HG03064 (cell line): ENCODE results near the gene TAS1R3.
"Not testable (repeated sequence)": the region's sequence is repeated elsewhere in the genome, so short reads cannot be mapped to it uniquely, and the experiment has no call there.

ENCODE experiments used
- ATAC-seq: cut with Tn5 transposase; IDR thresholded peaks from one replicate; pipeline ENCODE4 v1.9.1; 2021; ENCODE audit warnings: low read depth; ENCODE audit not compliant: unreplicated experiment

TAS1R3 gene

DNA sequence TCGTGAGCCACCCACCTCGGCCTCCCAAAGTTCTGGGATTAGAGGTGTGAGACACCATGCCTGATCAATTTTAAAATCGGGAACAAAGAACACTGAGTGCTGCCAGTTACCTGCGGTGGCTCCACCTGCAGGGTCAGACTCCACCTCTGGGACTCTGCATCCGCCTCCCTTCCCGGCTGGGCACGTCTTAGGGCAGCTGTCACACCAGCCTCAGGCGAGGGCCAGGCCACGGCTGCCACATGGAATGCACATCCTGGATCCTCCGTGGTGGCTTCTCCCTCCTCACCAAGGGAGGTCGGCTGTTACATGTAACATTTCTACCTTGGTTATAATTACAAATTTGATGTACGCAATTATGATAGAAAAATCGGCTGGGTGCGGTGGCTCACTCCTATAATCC lies 33.2 kb downstream of the TAS1R3 start:
- ATAC-seq = no peak

DNA sequence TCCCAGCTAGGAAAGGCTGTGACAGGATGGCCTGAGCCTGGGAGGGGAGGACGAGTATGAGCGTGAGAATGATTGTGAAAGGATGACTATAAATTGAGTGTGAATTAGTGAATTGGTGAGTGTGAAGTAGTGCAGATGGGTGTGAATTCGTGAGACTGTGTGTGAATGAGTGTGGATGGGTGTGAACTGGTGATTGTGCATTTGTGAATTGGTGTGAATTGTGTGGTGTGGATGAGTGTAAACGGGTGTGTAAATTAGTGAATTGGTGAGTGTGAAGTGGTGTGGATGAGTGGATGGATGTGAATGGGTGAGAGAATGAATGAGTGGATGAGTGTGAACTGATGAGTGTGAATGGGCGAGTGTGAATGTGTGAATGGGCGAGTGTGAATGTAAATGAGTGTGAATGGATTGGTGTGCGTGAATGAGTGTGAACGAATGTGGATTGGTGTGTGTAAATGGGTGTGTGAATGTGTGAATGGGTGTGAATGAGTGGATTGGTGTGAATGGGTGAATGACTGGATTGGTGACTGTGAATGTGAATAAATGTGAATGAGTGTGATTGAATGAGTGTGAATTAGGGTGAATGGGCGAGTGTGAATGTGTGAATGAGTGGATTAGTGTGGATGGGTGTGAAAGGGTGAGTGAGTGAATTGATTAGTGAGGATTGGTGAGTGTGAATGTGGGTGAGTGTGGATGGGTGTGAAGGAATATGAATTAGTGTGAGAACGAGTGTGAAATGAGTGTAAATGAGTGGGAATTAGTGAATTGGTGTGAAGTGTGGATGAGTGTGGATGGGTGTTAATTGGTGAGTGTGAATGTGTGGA lies 35.0 kb downstream of the TAS1R3 start:
- no peak for ATAC-seq

DNA sequence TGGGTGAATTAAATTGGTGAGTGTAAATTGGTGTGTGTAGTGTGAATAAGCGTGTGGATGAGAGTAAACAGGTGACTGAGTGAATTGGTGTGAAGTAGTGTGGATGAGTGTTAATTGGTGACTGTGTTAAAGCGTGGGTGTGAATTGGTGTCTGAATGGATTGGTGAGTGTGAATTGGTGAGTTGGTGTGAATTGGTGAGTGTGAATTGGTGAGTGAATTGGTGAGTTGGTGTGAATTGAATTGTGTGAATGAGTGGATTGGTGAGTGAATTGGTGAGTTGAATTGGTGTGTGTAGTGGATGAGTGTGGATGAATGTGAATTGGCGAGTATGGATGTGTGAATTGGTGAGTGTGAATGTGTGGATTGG lies 35.6 kb downstream of the TAS1R3 start:
- ATAC-seq = no peak

DNA sequence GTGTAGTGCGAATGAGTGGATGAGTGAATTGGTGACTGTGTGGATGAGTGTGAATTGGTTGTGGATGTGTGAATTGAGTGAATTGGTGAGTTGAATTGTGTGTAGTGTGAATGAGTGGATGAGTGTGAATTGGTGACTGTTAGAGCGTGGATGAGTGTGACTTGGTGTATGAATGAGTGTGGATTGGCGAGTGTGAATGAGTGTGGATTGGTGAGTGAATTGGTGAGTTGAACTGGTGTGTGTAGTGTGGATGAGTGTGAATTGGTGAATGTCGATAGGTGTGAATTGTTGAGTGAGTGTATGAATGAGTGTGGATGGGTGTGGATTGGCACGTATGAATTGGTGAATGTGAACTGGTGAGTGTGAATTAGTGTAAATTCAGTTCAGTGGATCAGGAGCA lies 36.2 kb downstream of the TAS1R3 start:
- ATAC-seq = no peak

DNA sequence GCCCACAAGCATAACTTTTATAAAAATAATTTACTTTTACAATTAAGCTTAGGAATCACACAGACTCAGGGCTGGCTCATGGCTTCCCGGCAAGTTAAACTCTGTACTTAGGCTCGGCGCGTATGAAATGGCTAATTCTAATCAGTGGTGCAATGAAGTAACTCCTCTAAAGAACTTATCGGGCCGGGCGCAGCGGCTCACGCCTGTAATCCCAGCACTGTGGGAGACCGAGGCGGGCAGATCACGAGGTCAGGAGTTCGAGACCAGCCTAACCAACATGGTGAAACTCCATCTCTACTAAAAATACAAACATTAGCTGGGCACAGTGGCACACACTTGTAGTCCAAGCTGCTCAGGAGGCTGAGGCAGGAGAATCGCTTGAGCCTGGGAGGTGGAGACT lies 39.0 kb downstream of the TAS1R3 start:
- ATAC-seq = not testable (repeated sequence)

DNA sequence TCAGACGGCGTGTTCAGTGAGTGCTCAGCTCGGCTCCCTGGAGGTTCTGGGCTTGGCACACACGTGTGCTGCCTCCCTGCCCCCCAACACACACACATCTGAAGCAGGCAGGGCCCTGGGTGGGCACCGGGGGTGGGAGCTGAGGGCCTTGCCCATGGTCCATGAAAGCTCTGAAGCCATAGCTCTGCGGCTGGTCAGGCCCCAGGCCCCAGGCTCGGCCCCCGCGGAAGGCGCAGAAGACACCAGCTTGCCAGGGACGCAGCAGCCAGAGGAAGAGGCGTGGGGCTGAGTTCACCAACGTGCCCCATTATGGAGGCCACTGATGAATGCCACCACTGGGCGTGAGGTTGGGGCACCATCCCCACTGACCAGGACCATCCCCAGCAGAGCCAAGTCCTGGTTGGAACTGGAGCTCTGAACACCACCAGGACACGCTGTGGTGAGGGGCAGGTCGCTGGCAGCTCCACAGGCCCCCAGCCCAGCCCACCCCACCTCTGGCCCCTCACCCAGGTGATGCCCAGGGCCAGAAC lies 39.8 kb downstream of the TAS1R3 start:
- no peak for ATAC-seq

DNA sequence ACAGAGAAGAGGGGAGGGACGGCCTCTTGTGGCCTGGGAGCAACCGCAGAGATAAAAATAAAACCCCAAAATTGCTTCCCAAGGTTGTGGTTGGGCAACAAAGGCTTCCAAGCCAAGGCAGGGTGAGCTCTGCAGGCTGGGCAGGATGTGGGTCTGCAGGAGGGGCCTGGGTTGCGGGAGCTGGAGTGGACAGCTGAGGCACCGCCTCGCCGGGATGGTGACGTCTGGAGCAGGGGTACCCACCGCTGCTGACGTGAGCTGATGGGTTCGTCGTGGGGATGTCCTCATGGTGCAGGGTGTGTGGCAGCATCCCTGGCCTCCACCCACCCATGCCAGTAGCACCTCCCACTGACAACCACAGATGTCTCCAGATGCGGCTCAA lies 40.3 kb downstream of the TAS1R3 start:
- ATAC-seq = no peak

DNA sequence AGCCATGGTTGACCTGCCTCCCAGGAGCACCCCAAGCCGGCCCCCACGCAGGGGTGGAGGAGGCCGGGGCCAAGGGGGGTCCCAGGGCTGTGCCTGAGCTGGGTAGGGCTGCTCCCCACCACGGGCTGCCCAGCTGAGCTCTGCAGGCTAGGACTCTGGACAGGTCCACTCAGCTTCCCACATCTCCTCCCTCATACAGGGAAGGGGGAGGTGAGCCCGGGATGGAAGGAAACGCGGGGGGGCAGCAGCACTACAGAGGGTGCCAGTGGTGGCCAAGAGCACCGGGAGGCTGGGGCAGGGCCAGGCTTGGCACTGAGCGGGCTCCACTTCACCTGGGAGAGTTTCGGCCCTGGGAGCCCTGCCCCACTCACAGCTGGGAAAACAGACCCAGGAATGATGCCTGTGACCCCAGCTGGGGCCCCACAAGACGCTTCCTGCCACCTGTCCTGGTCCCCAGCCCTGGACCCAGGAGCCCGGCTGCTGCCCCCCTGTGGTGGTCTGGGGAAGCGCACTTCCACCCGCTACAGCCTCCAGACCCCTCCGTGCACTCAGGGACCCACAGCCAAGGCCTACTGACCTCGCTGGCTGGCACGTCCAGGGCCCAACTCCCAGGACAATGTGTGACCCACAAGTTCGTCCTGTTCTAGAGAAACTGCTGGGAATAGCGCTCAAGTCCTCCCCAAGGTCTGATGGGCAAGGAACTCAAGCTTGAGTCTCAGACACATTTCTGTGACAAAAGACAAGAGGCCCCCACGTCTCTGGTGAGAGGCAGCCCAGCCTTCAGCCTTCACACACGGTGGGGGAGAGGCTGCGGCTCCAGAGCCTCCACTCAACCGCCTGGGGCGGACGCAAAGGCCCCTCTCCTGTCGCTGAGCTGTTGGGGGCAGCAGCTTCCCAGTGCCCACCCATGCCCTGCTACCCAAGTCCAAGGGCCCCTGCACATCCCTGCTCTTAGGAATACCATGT lies 40.9 kb downstream of the TAS1R3 start:
- ATAC-seq = no peak

DNA sequence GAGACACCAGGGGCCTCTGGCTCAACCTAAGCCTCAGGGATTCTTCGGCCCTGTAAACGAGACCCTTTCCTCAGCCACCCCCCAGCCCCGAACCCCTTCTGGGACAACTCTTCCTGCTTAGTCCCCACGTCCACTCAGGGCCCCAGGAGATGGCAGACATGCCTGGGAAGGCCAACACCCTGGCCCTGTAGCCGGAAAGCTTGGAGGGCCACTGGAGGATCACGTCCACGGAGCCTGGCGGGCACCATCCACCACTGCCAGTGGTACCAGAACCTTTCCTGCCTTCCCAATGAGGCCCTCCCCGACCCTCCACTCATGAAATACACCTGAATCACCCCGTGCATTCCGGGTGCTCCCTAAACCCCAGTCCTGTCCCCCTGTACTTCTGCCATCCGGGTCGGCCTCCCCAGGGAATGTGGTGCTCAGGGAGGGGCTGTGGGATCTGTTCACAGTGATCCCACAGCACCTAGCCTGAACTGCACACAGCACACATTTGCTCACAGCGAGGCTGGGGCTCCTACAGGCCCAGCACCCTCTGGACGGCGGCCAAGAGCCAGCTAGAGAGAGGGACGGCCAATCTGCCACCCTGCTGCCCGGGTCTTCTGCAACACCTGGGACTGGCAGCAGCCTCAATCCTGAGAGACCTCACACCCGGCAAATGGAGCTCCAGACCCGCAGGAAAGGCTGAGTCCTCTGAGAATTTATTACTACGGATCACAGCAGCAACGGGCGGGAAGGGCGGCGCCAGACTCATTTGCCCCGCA lies 42.2 kb downstream of the TAS1R3 start:
- ATAC-seq = no peak

DNA sequence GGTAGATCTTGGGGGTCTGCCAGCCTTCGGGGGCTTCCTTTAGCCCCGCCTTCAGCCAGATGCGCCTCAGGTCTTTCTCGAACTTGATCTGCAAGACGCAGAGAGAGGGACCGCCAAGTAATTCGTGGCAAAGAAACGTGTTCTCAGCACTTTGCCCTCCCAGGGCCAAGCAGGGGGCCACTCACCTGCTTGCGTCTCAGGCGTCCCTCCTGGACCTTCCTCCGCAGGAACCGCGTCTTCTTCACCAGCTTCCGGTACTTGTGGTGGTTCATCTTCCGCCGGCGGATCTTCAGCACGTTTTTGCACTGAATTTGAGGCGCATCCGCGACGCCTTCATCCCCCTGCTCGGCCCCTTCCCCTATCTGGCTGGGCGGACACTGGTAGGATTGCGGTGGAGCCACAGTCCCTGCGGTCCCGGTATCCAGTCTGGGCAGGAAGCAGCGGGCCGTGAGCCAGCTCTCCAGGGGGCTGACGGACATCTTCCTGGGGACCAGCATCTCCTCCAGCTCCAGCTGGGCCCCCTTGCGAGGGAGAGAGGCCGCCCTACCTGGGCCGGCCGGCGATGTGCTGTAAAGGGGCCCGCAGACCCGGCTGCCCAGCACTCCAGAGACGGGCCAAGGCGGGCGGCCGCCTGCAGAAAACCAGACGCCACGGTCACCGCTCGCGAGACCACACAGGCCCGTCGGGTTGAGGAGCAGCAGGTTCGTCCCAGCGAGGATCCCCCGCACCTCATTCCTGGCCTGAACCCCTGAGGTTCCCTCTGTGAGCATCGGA lies 42.9 kb downstream of the TAS1R3 start:
- no peak for ATAC-seq

DNA sequence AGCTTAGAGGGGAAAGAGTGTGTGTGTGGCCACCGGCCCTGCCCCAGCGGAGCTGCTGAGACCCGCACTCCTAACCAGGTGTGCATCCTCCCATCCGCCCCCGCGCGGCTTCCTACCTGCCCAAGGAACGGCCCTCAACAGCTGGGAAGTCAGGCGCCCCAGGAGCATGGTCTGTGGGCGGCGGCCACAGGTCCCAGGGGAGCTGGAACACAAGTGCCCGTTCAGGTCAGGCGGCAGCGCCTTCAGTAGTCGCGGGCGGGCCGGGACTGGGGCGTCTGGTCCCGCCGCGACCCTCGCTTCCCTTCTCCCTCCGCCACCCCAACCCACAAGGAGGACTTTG lies 43.5 kb downstream of the TAS1R3 start:
- ATAC-seq = no peak

DNA sequence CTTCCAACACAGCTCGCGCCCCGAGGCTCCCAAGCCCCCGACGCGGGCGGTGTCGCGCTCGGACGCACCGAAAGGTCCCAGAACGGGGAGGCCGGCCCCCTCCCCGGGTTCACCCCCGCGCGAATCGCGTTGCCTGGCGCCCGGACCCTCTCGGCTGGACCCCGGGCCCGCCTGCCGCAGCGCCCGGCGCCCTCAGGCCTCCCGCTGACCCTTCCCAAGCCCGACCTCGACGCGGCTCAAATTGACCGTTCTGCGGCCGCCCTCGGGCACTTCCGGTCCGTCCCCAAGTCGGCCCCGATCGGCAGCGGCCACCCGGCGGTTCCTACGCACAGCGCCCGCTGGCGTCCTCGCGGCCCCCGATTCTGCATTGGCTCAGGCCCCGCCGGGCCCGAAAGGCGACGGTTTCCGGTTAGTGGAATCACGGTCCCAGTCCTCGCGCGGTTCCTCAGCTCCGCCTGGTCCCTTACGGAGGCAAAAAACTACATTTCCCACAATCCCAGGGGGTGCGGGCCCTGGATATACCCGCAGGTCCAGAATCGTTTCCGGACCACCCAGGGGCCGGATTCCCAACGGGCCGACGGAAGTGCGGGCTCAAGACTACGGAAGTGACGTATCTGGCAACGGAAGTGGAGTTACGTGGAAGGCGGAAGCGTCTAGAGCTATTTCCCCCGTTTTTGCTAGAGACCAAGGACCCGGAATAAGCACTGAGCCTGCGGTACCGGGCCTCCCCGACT lies 44.0 kb downstream of the TAS1R3 start, which contains the start of gene AURKAIP1:
TSS of gene AURKAIP1 (minus strand) at position 279 of the 734 bp plus-strand sequence. CDS start 451 bp downstream, outside the sequence.
- ATAC-seq = peak; percentile 86

DNA sequence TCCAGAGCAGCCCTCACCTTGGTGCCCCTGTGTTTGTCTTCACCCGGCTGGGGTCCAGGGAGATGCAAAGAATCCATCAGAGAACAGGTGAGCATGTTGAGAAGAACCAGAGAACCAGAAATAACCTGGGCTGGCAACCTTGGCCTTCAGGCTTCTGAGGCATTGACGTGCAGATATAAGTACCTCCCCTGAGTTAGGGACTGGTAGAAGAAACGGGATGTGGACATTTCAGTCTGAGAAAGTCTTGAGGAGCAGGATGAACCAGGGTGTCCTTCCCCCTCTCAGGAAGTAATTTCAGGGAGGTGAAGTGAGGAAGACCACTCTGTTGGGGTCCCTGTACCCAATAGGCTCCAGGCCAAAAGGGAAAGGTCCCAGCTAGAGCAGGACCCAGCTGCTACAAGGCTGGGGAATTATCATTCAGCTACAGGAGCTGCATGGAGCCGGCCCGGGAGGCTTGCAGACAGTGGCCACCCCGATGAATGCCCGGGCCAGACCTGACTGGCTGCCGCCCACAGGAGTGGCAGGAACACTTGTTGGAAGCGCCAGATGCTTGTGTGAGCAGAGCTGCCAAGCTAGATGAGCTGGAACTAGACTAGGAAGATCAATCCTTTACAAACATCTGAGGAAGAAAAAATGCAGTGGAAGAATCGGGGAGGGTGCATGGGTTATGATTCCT lies 45.6 kb downstream of the TAS1R3 start:
- ATAC-seq = no peak

DNA sequence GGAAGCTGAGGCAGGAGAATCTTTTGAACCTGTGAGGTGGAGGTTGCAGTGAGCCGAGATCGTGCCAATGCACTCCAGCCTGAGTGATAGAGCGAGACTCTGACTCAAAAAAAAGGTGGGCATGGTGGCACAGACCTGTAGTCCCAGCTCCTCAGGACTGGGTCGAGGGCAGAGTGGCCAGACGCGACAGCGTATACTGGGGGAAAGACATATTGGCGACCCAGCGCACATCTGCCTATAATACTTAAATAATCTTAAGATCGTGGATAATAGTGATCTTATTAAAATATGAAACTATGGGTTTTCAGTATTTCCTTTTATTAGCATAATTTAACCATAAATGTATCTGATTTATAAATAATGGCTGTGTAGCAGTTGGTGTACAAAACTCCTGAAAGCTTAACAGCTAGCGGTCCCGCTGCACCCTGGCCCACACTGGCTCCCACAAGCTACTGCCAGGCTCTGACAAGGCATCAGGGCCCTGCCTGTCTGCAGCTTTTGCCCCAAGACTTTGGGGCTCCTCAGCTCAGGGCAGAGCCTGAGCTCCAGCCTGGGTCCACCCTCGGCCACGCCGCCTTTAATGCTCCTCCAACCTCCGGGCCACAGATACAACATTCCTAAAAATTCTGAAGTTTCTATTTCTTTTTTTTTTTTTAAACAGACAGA lies 46.6 kb downstream of the TAS1R3 start:
- no peak for ATAC-seq

DNA sequence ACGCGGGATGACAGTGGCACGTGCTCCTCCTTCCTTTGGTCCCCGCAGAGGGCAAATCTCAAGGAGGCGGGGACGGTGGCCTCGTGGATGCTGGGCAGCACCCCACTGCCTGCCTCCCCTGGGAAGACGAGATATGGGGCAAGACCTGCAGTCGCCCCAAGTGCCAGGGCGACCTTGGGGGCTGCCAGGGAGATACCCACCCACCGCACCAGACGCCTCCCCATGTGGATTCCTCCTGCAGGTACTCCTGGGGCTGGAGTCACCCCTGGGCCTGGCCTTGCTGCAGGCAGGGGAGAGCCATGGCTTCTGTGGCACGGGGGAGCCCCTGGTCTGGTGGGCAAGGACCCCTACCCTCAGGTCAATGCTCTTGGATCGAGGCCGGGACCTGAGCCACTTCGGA lies 49.8 kb downstream of the TAS1R3 start:
- ATAC-seq = no peak

DNA sequence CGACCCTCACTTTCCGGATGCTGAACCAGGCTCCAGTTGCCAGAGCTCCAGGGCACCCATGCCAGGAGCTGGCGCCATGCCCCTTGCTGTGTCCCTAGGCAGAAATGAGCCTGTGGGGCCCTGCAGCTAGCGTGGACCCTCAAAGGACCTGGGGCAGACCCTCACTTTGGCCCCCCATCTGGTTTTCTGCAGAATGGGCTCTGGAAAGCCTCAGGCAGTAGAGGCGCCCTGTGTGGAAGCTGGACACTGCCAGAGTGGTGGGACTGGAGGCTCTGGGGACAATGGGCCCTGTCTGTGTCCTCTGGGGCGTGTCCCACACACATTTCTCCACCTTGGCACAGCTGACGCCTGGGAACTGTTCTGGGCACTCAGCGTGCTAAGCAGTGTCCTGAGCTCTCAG lies 50.2 kb downstream of the TAS1R3 start:
- ATAC-seq = no peak
